Measurements from ENCODE around the gene IFT81. TPM values are rescaled to one million over a fixed set of nuclear protein-coding genes. Genes with fewer than 3 reads are reported as not detected.
"Not testable (repeated sequence)": the region's sequence is repeated elsewhere in the genome, so short reads cannot be mapped to it uniquely, and the experiment has no call there.

The IFT81 gene
- 6.9 and 36.1 TPM in 2 replicates for total RNA-seq (2014; rRNA removed; shearing (Covaris generic); ENCODE audit: low replicate concordance)

- Histone ChIP-seq H3K36me3 (peaks cover 9% of the 10 kb centered on the region), H3K9me3 (no peaks in the 10 kb centered on the region), H3K4me3 (peak within 1 kb of the TSS; percentile 96), H3K27me3 (no peaks in the 10 kb centered on the region)
- peak; percentile 91 for DNase-seq
Observed at GRCh38 chr12:110124269-110124995, at the start of gene IFT81. Gene IFT81 (plus strand): TSS chr12:110124357. CDS start chr12:110127381, 3,024 bp downstream.

- Histone ChIP-seq H3K9me3 (no peaks in the 10 kb centered on the region), H3K27me3 (no peaks in the 10 kb centered on the region), H3K4me3 (no peak overlapping the region), H3K36me3 (no peaks in the 10 kb centered on the region)
- DNase-seq = no peak
Observed at GRCh38 chr12:110075880-110076279, 48.3 kb upstream of the IFT81 start.

GRCh38 chr12:110077800-110078199, 46.4 kb upstream of the IFT81 start:
- no peak for DNase-seq
- no peak overlapping the region for H3K4me3 ChIP-seq
- H3K36me3 ChIP-seq = no peaks in the 10 kb centered on the region
- no peaks in the 10 kb centered on the region for H3K9me3 ChIP-seq
- H3K27me3 ChIP-seq = no peaks in the 10 kb centered on the region

GRCh38 chr12:110079477-110080400, 44.4 kb upstream of the IFT81 start:
- Histone ChIP-seq H3K36me3 (no peaks in the 10 kb centered on the region), H3K4me3 (no peak overlapping the region), H3K9me3 (no peaks in the 10 kb centered on the region), H3K27me3 (no peaks in the 10 kb centered on the region)
- DNase-seq = no peak

- H3K27me3 ChIP-seq = no peaks in the 10 kb centered on the region
- H3K9me3 ChIP-seq = no peaks in the 10 kb centered on the region
- H3K36me3 ChIP-seq = no peaks in the 10 kb centered on the region
- DNase-seq = no peak
- no peak overlapping the region for H3K4me3 ChIP-seq
Observed at GRCh38 chr12:110080410-110080809, 43.7 kb upstream of the IFT81 start.

- Histone ChIP-seq H3K27me3 (0 out of 2 replicates have a peak, but pooled peaks cover 3% of the 10 kb centered on the region), H3K36me3 (no peaks in the 10 kb centered on the region), H3K4me3 (no peak overlapping the region), H3K9me3 (no peaks in the 10 kb centered on the region)
- DNase-seq = no peak
Observed at GRCh38 chr12:110084314-110085015, 39.7 kb upstream of the IFT81 start.

GRCh38 chr12:110088216-110088615, 35.9 kb upstream of the IFT81 start:
- H3K9me3 ChIP-seq, DNase-seq, H3K36me3 ChIP-seq, H3K27me3 ChIP-seq, H3K4me3 ChIP-seq: not testable (repeated sequence)

- no peak for DNase-seq
Observed at GRCh38 chr12:110088936-110089335, 35.2 kb upstream of the IFT81 start.

GRCh38 chr12:110090266-110091135, 33.7 kb upstream of the IFT81 start:
- no peak for DNase-seq
- Histone ChIP-seq H3K9me3 (no peaks in the 10 kb centered on the region), H3K36me3 (no peaks in the 10 kb centered on the region), H3K27me3 (0 out of 2 replicates have a peak, but pooled peaks cover 3% of the 10 kb centered on the region), H3K4me3 (no peak overlapping the region)

More at GRCh38 chr12:110088936-110089335, 35.2 kb upstream of the IFT81 start:
- Histone ChIP-seq H3K9me3 (no peaks in the 10 kb centered on the region), H3K4me3 (no peak overlapping the region), H3K36me3 (no peaks in the 10 kb centered on the region), H3K27me3 (0 out of 2 replicates have a peak, but pooled peaks cover 3% of the 10 kb centered on the region)

GRCh38 chr12:110091136-110091711, 32.9 kb upstream of the IFT81 start:
- no peak for DNase-seq
- Histone ChIP-seq H3K27me3 (0 out of 2 replicates have a peak, but pooled peaks cover 3% of the 10 kb centered on the region), H3K4me3 (no peak overlapping the region), H3K9me3 (no peaks in the 10 kb centered on the region), H3K36me3 (no peaks in the 10 kb centered on the region)

GRCh38 chr12:110093631-110094311, 30.4 kb upstream of the IFT81 start:
- no peaks in the 10 kb centered on the region for H3K36me3 ChIP-seq
- H3K9me3 ChIP-seq = no peaks in the 10 kb centered on the region
- no peak overlapping the region for H3K4me3 ChIP-seq
- no peak for DNase-seq
- H3K27me3 ChIP-seq = 0 out of 2 replicates have a peak, but pooled peaks cover 2% of the 10 kb centered on the region

GRCh38 chr12:110100315-110100970, 23.7 kb upstream of the IFT81 start:
- no peak overlapping the region for H3K4me3 ChIP-seq
- H3K36me3 ChIP-seq = no peaks in the 10 kb centered on the region; the same call in 1 of the 2 replicates
- H3K27me3 ChIP-seq = no peaks in the 10 kb centered on the region
- DNase-seq = peak; percentile 33
- no peaks in the 10 kb centered on the region for H3K9me3 ChIP-seq

- no peak overlapping the region for H3K4me3 ChIP-seq
- no peaks in the 10 kb centered on the region for H3K27me3 ChIP-seq
- H3K9me3 ChIP-seq = no peaks in the 10 kb centered on the region
- peak; percentile 72 for DNase-seq
- no peaks in the 10 kb centered on the region; the same call in 1 of the 2 replicates for H3K36me3 ChIP-seq
Observed at GRCh38 chr12:110102255-110102654, 21.9 kb upstream of the IFT81 start.

- H3K36me3 ChIP-seq = no peaks in the 10 kb centered on the region; the same call in 1 of the 2 replicates
- H3K27me3 ChIP-seq = no peaks in the 10 kb centered on the region
- DNase-seq = no peak
- no peak overlapping the region for H3K4me3 ChIP-seq
- no peaks in the 10 kb centered on the region for H3K9me3 ChIP-seq
Observed at GRCh38 chr12:110104188-110105094, 19.7 kb upstream of the IFT81 start.

Data from MG63 (cell line).